LNCaP clone FGC (cell line): ENCODE data around the gene NAXE.
"Not testable (repeated sequence)": the region's sequence is repeated elsewhere in the genome, so short reads cannot be mapped to it uniquely, and the experiment has no call there.

Experiments
- DNase-seq: peaks from one replicate; pipeline ENCODE4 v3.0.0-alpha.2; 2011; ENCODE audit warnings: low read depth
- H3K4me3 ChIP-seq: 2 replicates; pipeline ENCODE4 v1.5.1; 2011; ENCODE audit warnings: mild to moderate bottlenecking, low read depth, low read length, control low read depth
- CTCF ChIP-seq: IDR thresholded peaks from 2 replicates; pipeline ENCODE4 v1.5.1; 2012; ENCODE audit warnings: mild to moderate bottlenecking; ENCODE audit not compliant: control insufficient read depth, insufficient read depth; ENCODE audit errors: extremely low read depth

Gene NAXE

GRCh38 chr1:156549831-156550230, 41.7 kb upstream of the NAXE start:
- TF ChIP-seq CTCF, result no peak
- no peak for DNase-seq
- H3K4me3 ChIP-seq, result no peak overlapping the region

GRCh38 chr1:156550346-156550745, 41.2 kb upstream of the NAXE start:
- DNase-seq, result no peak
- no peak for TF ChIP-seq CTCF
- no peak overlapping the region for H3K4me3 ChIP-seq

- TF ChIP-seq CTCF, result no peak
- DNase-seq, result no peak
- H3K4me3 ChIP-seq, result no peak overlapping the region
These were observed 40.4 kb upstream of the NAXE start for GRCh38 chr1:156551066-156551643.

GRCh38 chr1:156551869-156552268, 39.7 kb upstream of the NAXE start:
- no peak for DNase-seq
- TF ChIP-seq CTCF, result no peak

GRCh38 chr1:156552518-156552917, 39.1 kb upstream of the NAXE start:
- H3K4me3 ChIP-seq, result no peak overlapping the region
- DNase-seq, result no peak
- TF ChIP-seq CTCF, result no peak

More at GRCh38 chr1:156551869-156552268, 39.7 kb upstream of the NAXE start:
- H3K4me3 ChIP-seq, result no peak overlapping the region

GRCh38 chr1:156552937-156553336, 38.6 kb upstream of the NAXE start:
- not testable (repeated sequence) for DNase-seq, H3K4me3 ChIP-seq

- no peak for TF ChIP-seq CTCF
- no peak for DNase-seq
- no peak overlapping the region for H3K4me3 ChIP-seq
These were observed 37.6 kb upstream of the NAXE start for GRCh38 chr1:156553860-156554485.
